HCT116 (cell line): Measurements from ENCODE around the gene RBM39. TPM values are rescaled to one million over a fixed set of nuclear protein-coding genes. Genes with fewer than 3 reads are reported as not detected.
A peak's percentile ranks its signal among the peaks of the same experiment; 100 is the strongest.

Experiments used
- ATAC-seq: fragments of 200-7000 bp; cut with Tn5 transposase; 2 replicates; pipeline ENCODE4 v1.9.1; 2020; ENCODE audit warnings: mild to moderate bottlenecking, moderate library complexity
- BruUV-seq: library from RNA; stranded (reverse); fragments of 400-500 nt; replicated peaks from 2 replicates; lab custom pipeline; 2021; lab: Mats Ljungman, UMichigan
- CTCF ChIA-PET: fragments of 300-600 bp; sonication (Branson Sonifier 250); formaldehyde crosslinking; loops from one replicate; lab custom pipeline; 2021; ENCODE audit warnings: antibody characterized with exemption; lab: Charles Lee
- POLR2A ChIA-PET: fragments of 300-600, 350-600 bp; sonication (Branson Sonifier 250); formaldehyde crosslinking; loops from one replicate; lab custom pipeline; 2021; ENCODE audit warnings: antibody characterized with exemption; lab: Charles Lee
- RAD21 ChIA-PET, 2 experiments: fragments of 300-600 bp; sonication (Branson Sonifier 250); formaldehyde crosslinking; loops; one replicate each; lab custom pipeline; 2023; ENCODE audit warnings: low total read pairs in 2 of 2; ENCODE audit not compliant: uncharacterized antibody in 2 of 2, unreplicated experiment in 2 of 2, low non-redundant PET in 1 of 2; lab: Charles Lee
- DNase-seq: peaks from one replicate; pipeline ENCODE4 v3.0.0-alpha.2; 2010; ENCODE audit warnings: low read depth, low spot score
- H2AFZ ChIP-seq: fragments of 200-600 bp; shearing (Covaris generic), sonication (generic); 2 replicates; pipeline ENCODE4 v1.6.1; 2017; ENCODE audit warnings: low read depth, mixed run types, mixed read lengths, antibody characterized with exemption, low read length; ENCODE audit not compliant: poor library complexity, severe bottlenecking
- H3K27ac ChIP-seq: 2 replicates; pipeline ENCODE4 v1.5.1; 2012; ENCODE audit warnings: low read depth, low read length
- H3K27me3 ChIP-seq: fragments of 200-600 bp; sonication (generic); 2 replicates; pipeline ENCODE4 v1.6.1; 2016; ENCODE audit warnings: mixed run types, low read length, mixed read lengths; ENCODE audit not compliant: insufficient read depth
- H3K36me3 ChIP-seq, 2 experiments: fragments of 200-500 bp in 1 of 2; fragments of 200-600 bp in 1 of 2; sonication (Bioruptor generic) in 1 of 2; sonication (generic) in 1 of 2; 2 replicates each; pipeline versions ENCODE4 v1.5.1 to v1.6.1; 2014 to 2016; ENCODE audit warnings: low read length in 2 of 2, inconsistent platforms in 1 of 2, mixed read lengths in 1 of 2, mixed run types in 1 of 2; ENCODE audit not compliant: insufficient read depth in 2 of 2, control insufficient read depth in 1 of 2
- H3K4me1 ChIP-seq, 2 experiments: fragments of 200-600 bp in 1 of 2; sonication (generic) in 1 of 2; 2 replicates each; pipeline versions ENCODE4 v1.5.1 to v1.6.1; 2012 to 2017; ENCODE audit warnings: low read length in 2 of 2, inconsistent platforms in 1 of 2, mild to moderate bottlenecking in 1 of 2, mixed read lengths in 1 of 2, mixed run types in 1 of 2, moderate library complexity in 1 of 2; ENCODE audit not compliant: insufficient read depth in 2 of 2, control insufficient read depth in 1 of 2
- H3K4me2 ChIP-seq: fragments of 200-600 bp; sonication (generic); 2 replicates; pipeline ENCODE4 v1.6.1; 2017; ENCODE audit warnings: mixed run types, low read length, mixed read lengths
- H3K4me3 ChIP-seq, 2 experiments: fragments of 200-600 bp in 1 of 2; sonication (generic) in 1 of 2; replicated peaks in 1 of 2; 2 replicates each; pipeline ENCODE4 v1.5.1; 2011 to 2016; ENCODE audit warnings: low read length in 2 of 2, control low read depth in 1 of 2, low read depth in 1 of 2, mild to moderate bottlenecking in 1 of 2, mixed read lengths in 1 of 2, mixed run types in 1 of 2
- H3K79me2 ChIP-seq: fragments of 200-600 bp; sonication (generic); 2 replicates; pipeline ENCODE4 v1.6.1; 2017; ENCODE audit warnings: mild to moderate bottlenecking, mixed run types, low read length, moderate library complexity, mixed read lengths; ENCODE audit not compliant: insufficient read depth
- H3K9ac ChIP-seq: fragments of 200-600 bp; sonication (generic); 2 replicates; pipeline ENCODE4 v1.6.1; 2016; ENCODE audit warnings: low read length, mixed read lengths
- H3K9me2 ChIP-seq: fragments of 200-600 bp; sonication (generic), shearing (Covaris generic); 2 replicates; pipeline ENCODE4 v1.6.1; 2017; ENCODE audit warnings: mixed run types, mild to moderate bottlenecking, moderate library complexity; ENCODE audit not compliant: insufficient read depth
- H3K9me3 ChIP-seq, 2 experiments: fragments of 200-500 bp in 1 of 2; fragments of 200-600 bp in 1 of 2; sonication (Bioruptor generic) in 1 of 2; sonication (generic) in 1 of 2; 2 replicates each; pipeline ENCODE4 v1.6.1; 2014 to 2017; ENCODE audit warnings: low read length in 2 of 2, mixed read lengths in 2 of 2, inconsistent platforms in 1 of 2, low read depth in 1 of 2, mild to moderate bottlenecking in 1 of 2, mixed run types in 1 of 2, moderate library complexity in 1 of 2; ENCODE audit not compliant: control insufficient read depth in 1 of 2, insufficient read depth in 1 of 2
- H4K20me1 ChIP-seq: fragments of 200-600 bp; sonication (generic), shearing (Covaris generic); 2 replicates; pipeline ENCODE4 v1.6.1; 2017; ENCODE audit warnings: mixed run types, mild to moderate bottlenecking, moderate library complexity; ENCODE audit not compliant: insufficient read depth
- ELF1 ChIP-seq: IDR thresholded peaks from 2 replicates; pipeline ENCODE4 v1.6.1; 2012; ENCODE audit warnings: low read depth, borderline replicate concordance
- EZH2phosphoT487 ChIP-seq: fragments of 200-600 bp; IDR thresholded peaks from 2 replicates; pipeline ENCODE4 v1.6.1; 2018; ENCODE audit warnings: antibody characterized with exemption, borderline replicate concordance
- FOSL1 ChIP-seq: IDR thresholded peaks from 2 replicates; pipeline ENCODE4 v1.6.1; 2012; ENCODE audit warnings: low read depth
- JUND ChIP-seq: IDR thresholded peaks from 2 replicates; pipeline ENCODE4 v1.6.1; 2012
- POLR2A ChIP-seq: IDR thresholded peaks from 2 replicates; pipeline ENCODE4 v1.7.0; 2011; ENCODE audit warnings: borderline replicate concordance; ENCODE audit not compliant: insufficient read depth, insufficient read length; ENCODE audit errors: extremely low read depth
- POLR2AphosphoS5 ChIP-seq: IDR thresholded peaks from 2 replicates; pipeline ENCODE4 v1.6.1; 2011; ENCODE audit warnings: mild to moderate bottlenecking, low read depth, low read length, moderate library complexity
- RAD21 ChIP-seq: IDR thresholded peaks from 2 replicates; pipeline ENCODE4 v1.6.1; 2012; ENCODE audit warnings: low read depth, mild to moderate bottlenecking
- SIN3A ChIP-seq: IDR thresholded peaks from 2 replicates; pipeline ENCODE4 v1.6.1; 2012; ENCODE audit warnings: low read depth
- SP1 ChIP-seq: IDR thresholded peaks from 2 replicates; pipeline ENCODE4 v1.6.1; 2012; ENCODE audit warnings: low read depth
- SRF ChIP-seq: IDR thresholded peaks from 2 replicates; pipeline ENCODE4 v1.6.1; 2012; ENCODE audit warnings: low read depth
- TCF7L2 ChIP-seq: IDR thresholded peaks from 2 replicates; pipeline ENCODE4 v1.7.0; 2011; ENCODE audit warnings: borderline replicate concordance, inconsistent platforms; ENCODE audit not compliant: insufficient read depth, insufficient read length; ENCODE audit errors: extremely low read depth
- ZBTB33 ChIP-seq: IDR thresholded peaks from 2 replicates; pipeline ENCODE4 v1.6.1; 2011; ENCODE audit warnings: mild to moderate bottlenecking, low read length, moderate library complexity; ENCODE audit not compliant: insufficient replicate concordance; ENCODE audit errors: extremely low read depth
- intact Hi-C: fragments of 100-400 bp; cut with micrococcal nuclease; formaldehyde crosslinking; loops from 2 replicates; pipeline ENCODE4 v1.10.0; 2022
- total RNA-seq: library from RNA; stranded (reverse); gene quantifications from one replicate; pipeline ENCODE4 v1.2.1, GENCODE V29; 2021; ENCODE audit not compliant: unreplicated experiment
- TF ChIP-seq, protein P1 (sequence below): IDR thresholded peaks from 2 replicates; pipeline ENCODE4 v1.6.1; 2012; ENCODE audit warnings: low read depth
- TF ChIP-seq, protein P2 (sequence below): IDR thresholded peaks from 2 replicates; pipeline ENCODE4 v1.6.1; 2012

RBM39 gene
- total RNA-seq, 1 experiment from 2014 or later = 234 TPM

GRCh38 chr20:35665949-35666288, 76.1 kb downstream of the RBM39 start:
- no peak for TF ChIP-seq TCF7L2
- no peak for TF ChIP-seq JUND
- TF ChIP-seq FOSL1 = no peak
- no peak for TF ChIP-seq SIN3A
- no peak for TF ChIP-seq EZH2phosphoT487
- TF ChIP-seq SRF = no peak
- TF ChIP-seq ELF1 = no peak
- no peak for TF ChIP-seq SP1
- BruUV-seq = no TSS peak
- DNase-seq = no peak

DNA sequence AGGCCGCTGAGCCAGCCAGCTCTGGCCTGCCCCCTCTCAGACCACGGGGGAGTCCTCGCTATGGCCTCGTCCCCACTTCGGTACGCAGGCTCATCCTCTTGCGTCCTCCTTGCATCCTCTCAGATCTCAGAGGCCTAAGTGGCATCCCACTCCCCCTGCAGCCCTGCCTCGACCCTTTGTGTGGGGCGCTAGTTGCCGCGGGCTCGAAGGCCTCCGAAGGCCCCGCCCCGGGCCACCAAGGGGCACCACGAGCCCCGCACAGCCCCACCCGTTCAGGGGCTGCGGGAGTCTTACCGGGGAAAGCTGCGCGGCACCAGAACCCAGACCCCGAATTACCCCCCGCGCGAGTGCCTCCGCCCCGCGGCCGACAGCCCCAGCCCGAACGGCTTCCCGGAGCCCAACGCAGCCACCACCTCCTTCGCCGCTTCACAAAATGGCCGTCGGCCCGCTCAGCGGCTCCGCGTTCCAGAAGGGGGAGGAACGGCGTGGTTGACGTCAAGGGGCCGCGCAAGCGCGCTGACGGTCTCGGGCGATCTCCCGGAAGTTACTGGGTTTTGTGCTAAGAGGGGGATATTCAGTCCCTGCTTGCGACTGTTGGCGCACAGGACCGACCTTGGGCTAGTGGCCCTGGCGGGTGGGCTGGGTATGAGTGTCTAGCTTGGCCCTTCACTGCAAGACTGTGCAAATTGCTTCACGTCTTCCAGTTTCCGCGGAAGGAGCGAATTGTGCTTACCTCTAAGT, 77.4 kb downstream of the RBM39 start, which contains the start of the genes CPNE1 and RBM12:
Gene CPNE1, minus strand, starts transcription at position 435 of the 741 bp plus-strand sequence. CDS start 31,977 bp downstream, outside the sequence.
Gene RBM12, minus strand, starts transcription at position 435 of the 741 bp plus-strand sequence. CDS start 9,578 bp downstream, outside the sequence.
- H2AFZ ChIP-seq = no peak within 1 kb of the TSS
- H3K9me2 ChIP-seq = no peaks in the 10 kb centered on the region
- H4K20me1 ChIP-seq = peaks cover 38% of the 10 kb centered on the region
- RAD21 ChIA-PET = no interaction called here
- peaks cover 51% of the 10 kb centered on the region for H3K79me2 ChIP-seq
- intact Hi-C loops = no loop called here
- no TSS peak for BruUV-seq
- peak within 1 kb of the TSS; percentile 80 for H3K4me2 ChIP-seq
- CTCF ChIA-PET = no interaction called here
- DNase-seq (peak; percentile 83), ATAC-seq (peak; percentile 88)
- H3K9ac ChIP-seq = peak within 1 kb of the TSS; percentile 97
- peak within 1 kb of the TSS; percentile 88 for H3K27ac ChIP-seq
- H3K4me1 ChIP-seq = peaks cover 31 to 43% of the 10 kb centered on the region in 2 experiments
- peaks cover 5 to 6% of the 10 kb centered on the region in 2 experiments; a peak in 2 of 4 replicates for H3K36me3 ChIP-seq
- H3K4me3 ChIP-seq = peak within 1 kb of the TSS; percentile 79 to 87
- no peaks in the 10 kb centered on the region for H3K27me3 ChIP-seq
- POLR2A ChIA-PET = interaction anchor here (0.6 to 1.0 kb wide), 2 partner anchors 45 to 78 kb away, joined by 3 to 5 read pairs; partner anchors contain the start of gene RBM39
- H3K9me3 ChIP-seq = no peaks in the 10 kb centered on the region
- TF ChIP-seq, protein P1, sequence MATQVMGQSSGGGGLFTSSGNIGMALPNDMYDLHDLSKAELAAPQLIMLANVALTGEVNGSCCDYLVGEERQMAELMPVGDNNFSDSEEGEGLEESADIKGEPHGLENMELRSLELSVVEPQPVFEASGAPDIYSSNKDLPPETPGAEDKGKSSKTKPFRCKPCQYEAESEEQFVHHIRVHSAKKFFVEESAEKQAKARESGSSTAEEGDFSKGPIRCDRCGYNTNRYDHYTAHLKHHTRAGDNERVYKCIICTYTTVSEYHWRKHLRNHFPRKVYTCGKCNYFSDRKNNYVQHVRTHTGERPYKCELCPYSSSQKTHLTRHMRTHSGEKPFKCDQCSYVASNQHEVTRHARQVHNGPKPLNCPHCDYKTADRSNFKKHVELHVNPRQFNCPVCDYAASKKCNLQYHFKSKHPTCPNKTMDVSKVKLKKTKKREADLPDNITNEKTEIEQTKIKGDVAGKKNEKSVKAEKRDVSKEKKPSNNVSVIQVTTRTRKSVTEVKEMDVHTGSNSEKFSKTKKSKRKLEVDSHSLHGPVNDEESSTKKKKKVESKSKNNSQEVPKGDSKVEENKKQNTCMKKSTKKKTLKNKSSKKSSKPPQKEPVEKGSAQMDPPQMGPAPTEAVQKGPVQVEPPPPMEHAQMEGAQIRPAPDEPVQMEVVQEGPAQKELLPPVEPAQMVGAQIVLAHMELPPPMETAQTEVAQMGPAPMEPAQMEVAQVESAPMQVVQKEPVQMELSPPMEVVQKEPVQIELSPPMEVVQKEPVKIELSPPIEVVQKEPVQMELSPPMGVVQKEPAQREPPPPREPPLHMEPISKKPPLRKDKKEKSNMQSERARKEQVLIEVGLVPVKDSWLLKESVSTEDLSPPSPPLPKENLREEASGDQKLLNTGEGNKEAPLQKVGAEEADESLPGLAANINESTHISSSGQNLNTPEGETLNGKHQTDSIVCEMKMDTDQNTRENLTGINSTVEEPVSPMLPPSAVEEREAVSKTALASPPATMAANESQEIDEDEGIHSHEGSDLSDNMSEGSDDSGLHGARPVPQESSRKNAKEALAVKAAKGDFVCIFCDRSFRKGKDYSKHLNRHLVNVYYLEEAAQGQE = no peak
- TF ChIP-seq, protein P2, sequence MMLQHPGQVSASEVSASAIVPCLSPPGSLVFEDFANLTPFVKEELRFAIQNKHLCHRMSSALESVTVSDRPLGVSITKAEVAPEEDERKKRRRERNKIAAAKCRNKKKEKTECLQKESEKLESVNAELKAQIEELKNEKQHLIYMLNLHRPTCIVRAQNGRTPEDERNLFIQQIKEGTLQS = no peak
- peak; percentile 86 for TF ChIP-seq ELF1
- peak; percentile 9 for TF ChIP-seq ZBTB33
- TF ChIP-seq RAD21 = no peak
- peak; percentile 86 for TF ChIP-seq POLR2A
- TF ChIP-seq POLR2AphosphoS5 = peak; percentile 98

More at GRCh38 chr20:35665949-35666288, 76.1 kb downstream of the RBM39 start:
- H2AFZ ChIP-seq = no peak overlapping the region
- RAD21 ChIA-PET = no interaction called here
- CTCF ChIA-PET = no interaction called here
- no peaks in the 10 kb centered on the region for H3K9me3 ChIP-seq
- intact Hi-C loops = no loop called here
- H3K79me2 ChIP-seq = peaks cover 38% of the 10 kb centered on the region
- no peak overlapping the region for H3K4me3 ChIP-seq
- peaks cover 5 to 16% of the 10 kb centered on the region in 2 experiments; a peak in 2 of 4 replicates for H3K36me3 ChIP-seq
- no peak overlapping the region for H3K27ac ChIP-seq
- no peaks in the 10 kb centered on the region for H3K27me3 ChIP-seq
- no peak overlapping the region for H3K9ac ChIP-seq
- no peak overlapping the region for H3K4me2 ChIP-seq
- peaks cover 25 to 34% of the 10 kb centered on the region in 2 experiments for H3K4me1 ChIP-seq
- H3K9me2 ChIP-seq = no peaks in the 10 kb centered on the region
- POLR2A ChIA-PET = interaction anchor here (0.7 to 1.1 kb wide), 2 partner anchors 57 to 211 kb away, joined by 3 read pairs; no protein-coding TSS in a partner anchor
- H4K20me1 ChIP-seq = peaks cover 25% of the 10 kb centered on the region; the same call in 1 of the 2 replicates
- no peak for ATAC-seq
